Caco-2 (cell line): ENCODE results near the gene ZNF710. TPM values are rescaled to one million over a fixed set of nuclear protein-coding genes. Genes with fewer than 3 reads are reported as not detected.

Experiments used
- BruUV-seq: library from RNA; stranded (reverse); fragments of 400-500 nt; replicated peaks from 2 replicates; lab custom pipeline; 2021; lab: Mats Ljungman, UMichigan
- CTCF ChIA-PET: fragments of 300-600 bp; sonication (Branson Sonifier 250); formaldehyde crosslinking; loops from one replicate; lab custom pipeline; 2022; ENCODE audit warnings: antibody characterized with exemption; lab: Charles Lee
- POLR2A ChIA-PET: fragments of 300-600 bp; sonication (Branson Sonifier 250); formaldehyde crosslinking; loops from one replicate; lab custom pipeline; 2022; ENCODE audit warnings: antibody characterized with exemption; lab: Charles Lee
- DNase-seq, 2 experiments: peaks; one replicate each; pipeline versions ENCODE4 v3.0.0 to v3.0.0-alpha.2; 2020 to 2022
- H3K27me3 ChIP-seq: replicated peaks from 2 replicates; pipeline ENCODE4 v1.6.0; 2011; ENCODE audit warnings: low read length; ENCODE audit not compliant: control insufficient read depth, insufficient read depth
- H3K36me3 ChIP-seq: 2 replicates; pipeline ENCODE4 v1.5.1; 2011; ENCODE audit warnings: low read length; ENCODE audit not compliant: control insufficient read depth, insufficient read depth
- H3K4me1 ChIP-seq: fragments of 250-450 bp; sonication (Bioruptor Pico); 2 replicates; pipeline ENCODE4 v1.5.1; 2020; ENCODE audit warnings: mild to moderate bottlenecking
- H3K4me3 ChIP-seq: 2 replicates; pipeline ENCODE4 v1.5.1; 2011; ENCODE audit warnings: low read depth, mild to moderate bottlenecking, control low read depth, low read length
- H3K9me3 ChIP-seq: fragments of 250-450 bp; sonication (Bioruptor Pico); 2 replicates; pipeline ENCODE4 v1.5.1; 2020; ENCODE audit warnings: mild to moderate bottlenecking, moderate library complexity
- H3K27ac Mint-ChIP-seq: one replicate; pipeline ENCODE4 v1.8.0; 2022; ENCODE audit warnings: mixed read lengths; ENCODE audit not compliant: unreplicated experiment
- H3K27me3 Mint-ChIP-seq: one replicate; pipeline ENCODE4 v1.8.0; 2022; ENCODE audit warnings: mixed read lengths; ENCODE audit not compliant: insufficient read depth, unreplicated experiment
- H3K36me3 Mint-ChIP-seq: one replicate; pipeline ENCODE4 v1.8.0; 2022; ENCODE audit warnings: mild to moderate bottlenecking, mixed read lengths; ENCODE audit not compliant: insufficient read depth, unreplicated experiment
- H3K4me1 Mint-ChIP-seq: one replicate; pipeline ENCODE4 v1.8.0; 2022; ENCODE audit warnings: low read depth, mixed read lengths; ENCODE audit not compliant: unreplicated experiment
- H3K4me3 Mint-ChIP-seq: one replicate; pipeline ENCODE4 v1.8.0; 2022; ENCODE audit warnings: mild to moderate bottlenecking, moderate library complexity, mixed read lengths; ENCODE audit not compliant: unreplicated experiment
- H3K9me3 Mint-ChIP-seq: one replicate; pipeline ENCODE4 v1.8.0; 2022; ENCODE audit warnings: mixed read lengths; ENCODE audit not compliant: unreplicated experiment
- intact Hi-C: fragments of 100-400 bp; cut with micrococcal nuclease; formaldehyde crosslinking; loops from one replicate; pipeline ENCODE4 v1.10.0; 2022; ENCODE audit not compliant: unreplicated experiment
- total RNA-seq: library from RNA; stranded (reverse); gene quantifications from 2 replicates; pipeline ENCODE4 v1.2.3, GENCODE V29; 2022
- TF ChIP-seq, protein P1 (sequence below), 2 experiments: fragments of 200-600 bp in 1 of 2; IDR thresholded peaks; 1 replicate in 1 of 2; 2 replicates in 1 of 2; pipeline versions ENCODE4 v1.5.1 to v1.8.0; 2011 to 2022; ENCODE audit warnings: antibody characterized with exemption in 1 of 2, control low read depth in 1 of 2, inconsistent platforms in 1 of 2, low read depth in 1 of 2, low read length in 1 of 2, mild to moderate bottlenecking in 1 of 2, moderate library complexity in 1 of 2; ENCODE audit not compliant: insufficient read depth in 1 of 2, severe bottlenecking in 1 of 2, unreplicated experiment in 1 of 2

The ZNF710 gene
- total RNA-seq, 1 experiment from 2014 or later, result 21.4 TPM

DNA sequence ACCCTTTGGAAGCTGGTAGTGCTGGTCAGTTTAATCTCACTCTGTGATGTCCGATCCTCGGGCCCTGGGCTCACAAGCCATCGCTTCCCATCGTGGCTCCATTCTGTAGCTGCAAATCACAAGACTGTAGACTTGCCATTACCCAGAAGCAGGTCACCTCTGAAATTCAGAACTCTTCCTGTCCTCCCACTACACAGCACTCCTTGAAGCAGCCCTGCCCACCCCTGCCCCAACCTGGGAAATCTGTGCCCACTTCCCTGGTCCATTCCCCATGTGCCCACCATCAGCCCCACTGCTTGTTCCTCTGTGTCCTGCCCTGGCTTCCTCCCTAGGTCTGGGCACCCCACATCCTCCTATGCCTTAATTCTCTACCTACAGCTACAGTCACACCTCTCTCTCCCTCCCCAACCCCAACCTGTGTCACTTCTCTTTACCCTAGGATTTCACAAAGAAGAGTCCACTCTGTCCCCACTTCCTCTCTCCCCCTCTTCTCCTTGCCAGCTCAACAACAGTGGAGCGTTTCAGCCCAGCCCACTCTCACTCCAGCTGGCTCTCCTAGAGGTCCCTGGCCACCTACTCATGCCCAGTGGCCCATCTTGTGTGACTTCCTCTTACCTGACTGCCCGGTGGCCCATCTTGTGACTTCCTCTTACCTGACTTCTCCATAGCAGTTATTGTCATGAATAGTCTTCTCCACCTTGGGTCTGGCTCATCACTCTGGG, 8.3 kb downstream of the ZNF710 start:
- intact Hi-C loops, result no loop called here

DNA sequence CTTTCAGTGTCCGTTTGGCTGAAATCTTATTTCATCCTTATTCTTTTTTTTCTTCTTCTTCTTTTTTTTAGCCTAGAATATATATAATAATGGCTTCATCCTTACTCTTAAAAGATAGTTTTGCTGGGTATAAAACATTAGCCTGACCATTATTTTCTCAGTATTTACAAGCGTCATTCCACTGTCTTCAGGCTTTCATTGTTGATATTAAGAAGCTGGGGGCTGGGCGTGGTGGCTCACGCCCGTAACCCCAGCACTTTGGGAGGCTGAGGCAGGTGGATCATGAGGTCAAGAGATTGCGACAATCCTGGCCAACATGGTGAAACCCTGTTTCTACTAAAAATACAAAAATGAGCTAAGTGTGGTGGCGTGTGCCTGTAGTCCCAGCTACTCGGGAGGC, 10.6 kb downstream of the ZNF710 start:
- no peak overlapping the region for H3K27ac Mint-ChIP-seq
- H3K4me3 ChIP-seq, result no peak overlapping the region
- no TSS peak for BruUV-seq
- no peaks in the 10 kb centered on the region for H3K27me3 Mint-ChIP-seq
- ChIA-PET POLR2A (no interaction called here), CTCF (no interaction called here)
- peaks cover 14% of the 10 kb centered on the region for H3K9me3 ChIP-seq
- peaks cover 20% of the 10 kb centered on the region for H3K9me3 Mint-ChIP-seq
- TF ChIP-seq, protein P1, sequence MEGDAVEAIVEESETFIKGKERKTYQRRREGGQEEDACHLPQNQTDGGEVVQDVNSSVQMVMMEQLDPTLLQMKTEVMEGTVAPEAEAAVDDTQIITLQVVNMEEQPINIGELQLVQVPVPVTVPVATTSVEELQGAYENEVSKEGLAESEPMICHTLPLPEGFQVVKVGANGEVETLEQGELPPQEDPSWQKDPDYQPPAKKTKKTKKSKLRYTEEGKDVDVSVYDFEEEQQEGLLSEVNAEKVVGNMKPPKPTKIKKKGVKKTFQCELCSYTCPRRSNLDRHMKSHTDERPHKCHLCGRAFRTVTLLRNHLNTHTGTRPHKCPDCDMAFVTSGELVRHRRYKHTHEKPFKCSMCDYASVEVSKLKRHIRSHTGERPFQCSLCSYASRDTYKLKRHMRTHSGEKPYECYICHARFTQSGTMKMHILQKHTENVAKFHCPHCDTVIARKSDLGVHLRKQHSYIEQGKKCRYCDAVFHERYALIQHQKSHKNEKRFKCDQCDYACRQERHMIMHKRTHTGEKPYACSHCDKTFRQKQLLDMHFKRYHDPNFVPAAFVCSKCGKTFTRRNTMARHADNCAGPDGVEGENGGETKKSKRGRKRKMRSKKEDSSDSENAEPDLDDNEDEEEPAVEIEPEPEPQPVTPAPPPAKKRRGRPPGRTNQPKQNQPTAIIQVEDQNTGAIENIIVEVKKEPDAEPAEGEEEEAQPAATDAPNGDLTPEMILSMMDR (IDR thresholded peaks at IDR 0.05; ENCODE audit: insufficient read depth in 1 of 2, low read depth in 1 of 2, low read length in 1 of 2, severe bottlenecking in 1 of 2, unreplicated experiment in 1 of 2), result no peak
- intact Hi-C loops, result no loop called here
- no peaks in the 10 kb centered on the region for H3K4me1 Mint-ChIP-seq
- H3K27me3 ChIP-seq, result no peaks in the 10 kb centered on the region
- H3K4me1 ChIP-seq, result no peaks in the 10 kb centered on the region
- peaks cover 7% of the 10 kb centered on the region for H3K36me3 Mint-ChIP-seq
- H3K4me3 Mint-ChIP-seq, result no peak overlapping the region
- H3K36me3 ChIP-seq, result no peaks in the 10 kb centered on the region; the same call in 1 of the 2 replicates
- DNase-seq, result no peak

More for the DNA sequence above, 8.3 kb downstream of the ZNF710 start:
- TF ChIP-seq, protein P1 (IDR thresholded peaks at IDR 0.05; ENCODE audit: insufficient read depth in 1 of 2, low read depth in 1 of 2, low read length in 1 of 2, severe bottlenecking in 1 of 2, unreplicated experiment in 1 of 2), result no peak
- DNase-seq, result no peak
- Mint-ChIP-seq H3K27me3 (no peaks in the 10 kb centered on the region), H3K27ac (no peak overlapping the region), H3K36me3 (peaks cover 7% of the 10 kb centered on the region), H3K4me1 (peaks cover 18% of the 10 kb centered on the region), H3K4me3 (no peak overlapping the region), H3K9me3 (peaks cover 19% of the 10 kb centered on the region)
- Histone ChIP-seq H3K9me3 (peaks cover 14% of the 10 kb centered on the region), H3K36me3 (no peaks in the 10 kb centered on the region; the same call in 1 of the 2 replicates), H3K4me1 (peaks cover 7% of the 10 kb centered on the region), H3K4me3 (no peak overlapping the region), H3K27me3 (no peaks in the 10 kb centered on the region)
- no TSS peak for BruUV-seq
- POLR2A ChIA-PET, result no interaction called here
- CTCF ChIA-PET, result no interaction called here

DNA sequence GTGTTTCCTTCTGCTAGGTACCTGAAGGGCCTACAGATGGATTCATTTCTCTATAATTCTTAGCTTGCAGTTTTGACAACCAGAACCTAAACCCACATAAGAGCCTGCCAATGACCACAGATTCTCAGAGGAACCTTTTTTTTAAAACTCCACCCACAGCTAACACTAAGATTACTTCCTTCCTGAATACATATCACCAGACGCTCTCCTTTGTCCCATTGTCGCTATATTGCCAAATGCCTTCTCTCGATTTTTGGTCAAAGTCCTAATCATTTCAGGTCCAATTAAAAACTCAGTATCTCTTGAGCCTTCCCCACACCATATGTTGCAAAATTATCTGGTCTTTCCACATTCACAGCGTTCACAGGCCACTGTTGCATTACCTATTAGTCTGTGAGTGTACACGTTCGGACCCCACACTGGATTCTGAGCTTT, 12.4 kb downstream of the ZNF710 start:
- Mint-ChIP-seq H3K9me3 (peaks cover 20% of the 10 kb centered on the region), H3K36me3 (peaks cover 7% of the 10 kb centered on the region), H3K27me3 (no peaks in the 10 kb centered on the region), H3K4me1 (no peaks in the 10 kb centered on the region), H3K27ac (no peak overlapping the region), H3K4me3 (no peak overlapping the region)
- no peaks in the 10 kb centered on the region for H3K4me1 ChIP-seq
- H3K36me3 ChIP-seq, result no peaks in the 10 kb centered on the region; the same call in 1 of the 2 replicates
- CTCF ChIA-PET, result no interaction called here
- BruUV-seq, result no TSS peak
- no peak overlapping the region for H3K4me3 ChIP-seq
- peaks cover 14% of the 10 kb centered on the region for H3K9me3 ChIP-seq
- POLR2A ChIA-PET, result no interaction called here
- no peak for DNase-seq
- intact Hi-C loops, result no loop called here
- TF ChIP-seq, protein P1 (IDR thresholded peaks at IDR 0.05; ENCODE audit: insufficient read depth in 1 of 2, low read depth in 1 of 2, low read length in 1 of 2, severe bottlenecking in 1 of 2, unreplicated experiment in 1 of 2), result no peak
- no peaks in the 10 kb centered on the region for H3K27me3 ChIP-seq
